ENCODE results near the gene LRRTM3. TPM values are rescaled to one million over a fixed set of nuclear protein-coding genes. Genes with fewer than 3 reads are reported as not detected.

LRRTM3 gene
- total RNA-seq, 1 donor from 2014 or later: not detected

- H3K27ac Mint-ChIP-seq: no peak overlapping the region
- H3K4me3 Mint-ChIP-seq: no peak overlapping the region
- no peaks in the 10 kb centered on the region for H3K36me3 Mint-ChIP-seq (ENCODE audit: low read depth)
- intact Hi-C loops (cut with micrococcal nuclease): no loop called here
- no peak for TF ChIP-seq CTCF (IDR thresholded peaks at IDR 0.05)
- CTCF ChIA-PET: no interaction called here
- no peaks in the 10 kb centered on the region for H3K9me3 Mint-ChIP-seq
- H3K27me3 Mint-ChIP-seq: no peaks in the 10 kb centered on the region
- ATAC-seq (ENCODE audit: low read depth) (no peak), DNase-seq (no peak)
- no peaks in the 10 kb centered on the region for H3K4me1 Mint-ChIP-seq
- POLR2A ChIA-PET: no interaction called here
Observed at GRCh38 chr10:66942407-66942806, 16.6 kb downstream of the LRRTM3 start.

GRCh38 chr10:66943590-66943989, 17.8 kb downstream of the LRRTM3 start:
- Mint-ChIP-seq H3K27me3 (no peaks in the 10 kb centered on the region), H3K36me3 (ENCODE audit: low read depth) (no peaks in the 10 kb centered on the region), H3K4me3 (no peak overlapping the region), H3K27ac (no peak overlapping the region), H3K9me3 (no peaks in the 10 kb centered on the region), H3K4me1 (no peaks in the 10 kb centered on the region)
- POLR2A ChIA-PET: no interaction called here
- no peak for ATAC-seq (ENCODE audit: low read depth)
- no peak for TF ChIP-seq CTCF (IDR thresholded peaks at IDR 0.05)
- no peak for DNase-seq
- intact Hi-C loops (cut with micrococcal nuclease): no loop called here
- CTCF ChIA-PET: no interaction called here

- ChIA-PET POLR2A (no interaction called here), CTCF (no interaction called here)
- no peaks in the 10 kb centered on the region for H3K36me3 Mint-ChIP-seq (ENCODE audit: low read depth)
- DNase-seq (no peak), ATAC-seq (ENCODE audit: low read depth) (no peak)
- no peak for TF ChIP-seq CTCF (IDR thresholded peaks at IDR 0.05)
- no peak overlapping the region for H3K4me3 Mint-ChIP-seq
- H3K27ac Mint-ChIP-seq: no peak overlapping the region
- H3K9me3 Mint-ChIP-seq: no peaks in the 10 kb centered on the region
- intact Hi-C loops (cut with micrococcal nuclease): no loop called here
- no peaks in the 10 kb centered on the region for H3K4me1 Mint-ChIP-seq
- H3K27me3 Mint-ChIP-seq: no peaks in the 10 kb centered on the region
Observed at GRCh38 chr10:66951896-66952295, 26.1 kb downstream of the LRRTM3 start.

GRCh38 chr10:66958466-66958865, 32.6 kb downstream of the LRRTM3 start:
- Mint-ChIP-seq H3K9me3 (no peaks in the 10 kb centered on the region), H3K36me3 (ENCODE audit: low read depth) (no peaks in the 10 kb centered on the region), H3K4me3 (no peak overlapping the region), H3K4me1 (no peaks in the 10 kb centered on the region), H3K27ac (no peak overlapping the region), H3K27me3 (no peaks in the 10 kb centered on the region)
- DNase-seq: no peak
- no peak for ATAC-seq (ENCODE audit: low read depth)
- POLR2A ChIA-PET: no interaction called here
- CTCF ChIA-PET: no interaction called here
- intact Hi-C loops (cut with micrococcal nuclease): no loop called here
- no peak for TF ChIP-seq CTCF (IDR thresholded peaks at IDR 0.05)

GRCh38 chr10:66964946-66965345, 39.1 kb downstream of the LRRTM3 start:
- Mint-ChIP-seq H3K4me3 (no peak overlapping the region), H3K27ac (no peak overlapping the region), H3K36me3 (ENCODE audit: low read depth) (no peaks in the 10 kb centered on the region), H3K9me3 (no peaks in the 10 kb centered on the region), H3K27me3 (no peaks in the 10 kb centered on the region), H3K4me1 (no peaks in the 10 kb centered on the region)
- POLR2A ChIA-PET: no interaction called here
- ATAC-seq (ENCODE audit: low read depth) (no peak), DNase-seq (no peak)
- no peak for TF ChIP-seq CTCF (IDR thresholded peaks at IDR 0.05)
- CTCF ChIA-PET: no interaction called here
- intact Hi-C loops (cut with micrococcal nuclease): no loop called here

Data from activated B cell treated with CpG ODN at 0.5 μM for 24 hours (primary cell).